22Rv1 (cell line): ENCODE data around the gene TMEM179.

Source experiments
- H3K27ac ChIP-seq: fragments of 450-650 bp; 2 replicates; pipeline ENCODE4 v1.5.1; 2017
- ZFX ChIP-seq: fragments of 450-650 bp; IDR thresholded peaks from 2 replicates; pipeline ENCODE4 v1.6.1; 2017; ENCODE audit warnings: antibody characterized with exemption, borderline replicate concordance
- TF ChIP-seq, protein P1 (sequence below): fragments of 450-650 bp; IDR thresholded peaks from 2 replicates; pipeline ENCODE4 v1.5.1; 2017; ENCODE audit warnings: mild to moderate bottlenecking

The TMEM179 gene

DNA sequence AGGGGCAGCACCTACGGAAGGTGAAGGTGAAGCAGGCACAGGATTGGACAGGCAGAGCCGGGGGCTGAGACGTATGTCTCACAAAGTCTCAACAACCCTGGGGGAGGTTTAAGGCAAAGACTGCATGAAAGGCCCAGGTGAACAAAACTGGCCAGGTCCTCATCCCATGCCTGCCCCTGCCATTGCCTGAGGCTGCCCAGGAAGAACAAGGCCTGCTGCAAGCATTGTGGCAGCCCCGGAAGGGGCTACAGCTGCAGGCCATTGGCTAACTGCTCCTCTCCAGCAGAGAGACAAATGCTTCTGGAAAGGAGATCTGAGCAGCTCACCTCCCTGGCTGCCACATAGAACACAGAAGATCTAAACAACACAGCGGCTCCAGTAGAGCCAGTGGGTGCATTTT, 20.4 kb upstream of the TMEM179 start:
- TF ChIP-seq ZFX = no peak
- TF ChIP-seq, protein P1, sequence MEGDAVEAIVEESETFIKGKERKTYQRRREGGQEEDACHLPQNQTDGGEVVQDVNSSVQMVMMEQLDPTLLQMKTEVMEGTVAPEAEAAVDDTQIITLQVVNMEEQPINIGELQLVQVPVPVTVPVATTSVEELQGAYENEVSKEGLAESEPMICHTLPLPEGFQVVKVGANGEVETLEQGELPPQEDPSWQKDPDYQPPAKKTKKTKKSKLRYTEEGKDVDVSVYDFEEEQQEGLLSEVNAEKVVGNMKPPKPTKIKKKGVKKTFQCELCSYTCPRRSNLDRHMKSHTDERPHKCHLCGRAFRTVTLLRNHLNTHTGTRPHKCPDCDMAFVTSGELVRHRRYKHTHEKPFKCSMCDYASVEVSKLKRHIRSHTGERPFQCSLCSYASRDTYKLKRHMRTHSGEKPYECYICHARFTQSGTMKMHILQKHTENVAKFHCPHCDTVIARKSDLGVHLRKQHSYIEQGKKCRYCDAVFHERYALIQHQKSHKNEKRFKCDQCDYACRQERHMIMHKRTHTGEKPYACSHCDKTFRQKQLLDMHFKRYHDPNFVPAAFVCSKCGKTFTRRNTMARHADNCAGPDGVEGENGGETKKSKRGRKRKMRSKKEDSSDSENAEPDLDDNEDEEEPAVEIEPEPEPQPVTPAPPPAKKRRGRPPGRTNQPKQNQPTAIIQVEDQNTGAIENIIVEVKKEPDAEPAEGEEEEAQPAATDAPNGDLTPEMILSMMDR = no peak
- H3K27ac ChIP-seq = no peak overlapping the region

DNA sequence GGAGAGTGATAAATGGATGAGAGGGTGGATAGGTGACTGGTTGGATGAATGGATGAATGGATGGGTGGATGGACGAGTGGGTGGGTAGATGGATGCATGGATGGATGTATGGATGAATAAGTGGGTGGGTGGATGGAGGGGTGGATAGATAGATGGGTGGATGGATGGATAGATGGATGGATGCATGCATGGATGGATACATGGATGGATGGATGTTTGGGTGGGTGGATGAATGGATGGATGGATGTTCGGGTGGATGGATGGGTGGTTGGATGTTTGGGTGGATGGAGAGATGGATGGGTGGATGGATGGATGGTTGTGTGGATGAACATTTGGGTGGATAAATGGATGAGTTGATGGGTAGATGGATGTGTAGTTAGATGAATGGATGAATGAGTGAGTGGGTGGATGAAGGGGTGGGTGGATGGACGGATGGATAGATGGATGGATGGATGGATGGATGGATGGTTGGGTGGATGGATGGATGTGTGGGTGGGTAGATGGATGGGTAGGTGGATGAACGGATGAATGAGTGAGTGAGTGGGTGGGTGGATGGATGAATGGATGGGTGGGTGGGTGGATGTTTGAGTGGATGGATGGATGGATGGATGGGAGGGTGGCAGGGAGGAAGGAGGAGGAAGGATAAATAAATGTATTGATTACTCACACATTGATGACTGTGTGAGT, 9.7 kb upstream of the TMEM179 start:
- TF ChIP-seq ZFX = no peak
- TF ChIP-seq, protein P1 = no peak
- no peak overlapping the region for H3K27ac ChIP-seq

DNA sequence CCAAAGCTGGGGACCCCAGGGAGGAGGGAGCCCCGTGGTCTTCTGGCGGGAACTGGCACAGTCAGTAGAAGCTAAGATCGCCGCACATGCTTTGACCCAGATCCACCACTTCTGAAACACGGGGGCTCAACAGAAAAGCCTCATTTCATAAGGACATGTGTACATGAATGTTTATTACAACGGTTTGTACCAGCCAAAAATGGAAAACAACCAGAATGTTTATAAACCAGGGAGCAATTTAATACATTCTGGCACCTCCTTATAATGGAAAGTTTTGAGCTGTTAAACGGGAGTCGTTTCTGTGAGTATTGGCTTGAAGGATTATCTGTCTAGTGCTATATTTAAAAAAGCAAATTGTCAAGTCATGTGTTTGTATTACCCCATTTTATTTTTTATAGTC, 7.3 kb upstream of the TMEM179 start:
- no peak for TF ChIP-seq ZFX
- TF ChIP-seq, protein P1 = no peak
- no peak overlapping the region for H3K27ac ChIP-seq

DNA sequence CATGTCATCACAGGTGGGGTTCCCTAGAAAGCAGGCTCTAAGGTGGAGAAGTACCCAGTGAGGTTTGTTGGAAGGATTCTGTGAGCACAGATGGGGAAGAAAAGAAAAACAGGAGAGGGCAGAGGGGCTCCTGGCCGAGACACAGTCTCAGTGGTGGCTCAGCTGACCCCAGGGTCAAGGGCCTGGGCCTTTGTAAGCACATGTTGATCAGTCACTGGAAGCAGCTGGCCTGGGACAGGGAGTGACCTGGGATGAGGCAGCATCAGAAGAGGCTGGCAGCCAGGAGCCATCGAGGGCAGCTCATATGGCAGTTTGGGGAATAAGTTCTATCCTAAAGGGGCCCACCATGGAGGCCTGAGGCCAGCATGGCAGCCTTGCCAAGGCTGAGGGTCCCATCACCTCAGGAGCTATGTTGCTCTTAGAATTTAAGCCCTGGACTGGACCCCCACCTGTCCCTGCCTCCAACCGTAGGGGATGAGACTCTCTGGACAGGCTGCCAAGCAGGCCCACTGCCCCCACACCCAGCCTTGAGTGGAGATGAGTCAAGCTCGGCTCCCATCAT, 6.3 kb upstream of the TMEM179 start:
- TF ChIP-seq, protein P1 = no peak
- TF ChIP-seq ZFX = no peak
- no peak overlapping the region for H3K27ac ChIP-seq

DNA sequence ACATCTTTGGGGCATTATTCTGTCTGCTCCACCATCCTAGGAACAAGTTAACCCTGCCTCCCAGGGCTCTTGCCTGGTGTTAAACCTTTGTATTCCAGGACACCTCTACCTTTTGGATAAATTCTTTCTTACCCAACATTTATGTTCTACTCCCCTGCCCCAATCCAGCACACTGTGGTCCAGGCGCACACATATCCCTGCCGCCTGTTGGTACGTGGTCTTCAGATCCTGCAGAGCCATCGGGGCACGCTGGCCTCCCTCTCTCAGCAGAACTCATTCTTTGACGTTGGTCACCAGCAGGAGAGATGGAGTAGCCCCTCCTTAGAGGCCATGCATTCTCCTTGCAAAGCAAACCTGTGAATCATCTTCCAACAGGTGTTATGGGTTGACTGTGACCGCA, 5.1 kb upstream of the TMEM179 start:
- no peak for TF ChIP-seq ZFX
- TF ChIP-seq, protein P1 = no peak
- H3K27ac ChIP-seq = no peak overlapping the region

DNA sequence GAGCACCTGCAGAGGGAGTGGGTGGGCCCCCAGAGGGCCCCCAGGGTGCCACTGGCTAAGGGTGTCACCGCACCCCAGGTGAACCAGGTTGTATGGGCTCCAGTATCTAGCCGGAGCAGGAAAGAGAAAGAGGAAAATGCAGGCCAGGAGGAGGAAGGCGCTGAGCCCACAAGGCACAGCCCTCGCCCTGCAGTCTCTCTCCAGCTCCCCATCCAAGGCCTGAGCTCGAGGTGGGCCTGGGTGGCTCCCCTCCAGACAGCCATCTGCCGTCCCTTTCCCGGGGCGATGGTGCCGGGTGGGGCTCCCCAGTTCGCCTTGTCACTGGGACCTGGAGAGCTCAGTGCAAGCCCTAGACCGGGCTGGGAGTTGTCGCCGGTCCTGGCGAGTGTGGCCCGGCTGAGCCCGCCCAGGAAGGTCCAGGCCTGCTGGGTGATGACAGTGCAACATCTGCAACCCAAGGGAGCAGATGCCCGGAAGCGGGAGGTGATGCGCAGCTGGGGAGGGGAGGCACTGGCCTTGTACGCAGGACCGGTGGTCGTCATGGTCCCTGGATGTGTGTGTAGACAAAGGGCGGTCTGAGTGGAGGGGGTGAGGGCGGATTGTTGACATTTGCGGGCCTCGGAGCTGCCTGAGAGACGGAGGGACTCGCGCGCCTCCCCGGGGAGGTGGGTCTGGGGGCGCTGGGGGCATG, 716 bp downstream of the TMEM179 start:
- H3K27ac ChIP-seq = peak overlapping the region; percentile 60

More for the DNA sequence above, 716 bp downstream of the TMEM179 start:
- TF ChIP-seq, protein P1 = no peak
- TF ChIP-seq ZFX = no peak
